AG10803 (cell line): ENCODE results near the gene TCF21.

Experiments used
- DNase-seq: peaks from one replicate; pipeline ENCODE4 v3.0.0; 2010; ENCODE audit warnings: low read depth
- H3K4me3 ChIP-seq: 2 replicates; pipeline ENCODE4 v1.5.1; 2011; ENCODE audit warnings: mild to moderate bottlenecking, low read length, control low read depth
- TF ChIP-seq, protein P1 (sequence below): conservative IDR thresholded peaks from 2 replicates; pipeline ENCODE4 v1.5.1; 2011; ENCODE audit warnings: mild to moderate bottlenecking, low read length, control low read depth, inconsistent platforms

Gene TCF21

DNA sequence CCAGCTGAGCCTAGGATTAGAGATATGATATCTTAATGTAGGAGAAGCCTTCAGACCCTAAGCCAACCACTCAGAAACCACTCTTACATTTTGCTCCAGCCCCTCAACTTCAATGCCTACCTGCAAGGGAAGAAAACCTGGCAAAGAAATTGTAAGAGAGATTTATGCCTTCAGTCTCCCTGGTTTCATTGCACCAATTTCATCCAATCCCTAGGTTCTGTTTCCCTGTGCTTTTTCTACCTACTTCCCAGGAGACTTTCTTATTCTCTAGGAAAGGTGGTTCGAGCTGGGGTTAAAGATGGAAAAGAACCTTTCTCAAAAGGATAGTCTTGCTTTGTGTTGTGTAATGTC is 1.1 kb upstream of the TCF21 start:
- no peak overlapping the region for H3K4me3 ChIP-seq
- TF ChIP-seq, protein P1, sequence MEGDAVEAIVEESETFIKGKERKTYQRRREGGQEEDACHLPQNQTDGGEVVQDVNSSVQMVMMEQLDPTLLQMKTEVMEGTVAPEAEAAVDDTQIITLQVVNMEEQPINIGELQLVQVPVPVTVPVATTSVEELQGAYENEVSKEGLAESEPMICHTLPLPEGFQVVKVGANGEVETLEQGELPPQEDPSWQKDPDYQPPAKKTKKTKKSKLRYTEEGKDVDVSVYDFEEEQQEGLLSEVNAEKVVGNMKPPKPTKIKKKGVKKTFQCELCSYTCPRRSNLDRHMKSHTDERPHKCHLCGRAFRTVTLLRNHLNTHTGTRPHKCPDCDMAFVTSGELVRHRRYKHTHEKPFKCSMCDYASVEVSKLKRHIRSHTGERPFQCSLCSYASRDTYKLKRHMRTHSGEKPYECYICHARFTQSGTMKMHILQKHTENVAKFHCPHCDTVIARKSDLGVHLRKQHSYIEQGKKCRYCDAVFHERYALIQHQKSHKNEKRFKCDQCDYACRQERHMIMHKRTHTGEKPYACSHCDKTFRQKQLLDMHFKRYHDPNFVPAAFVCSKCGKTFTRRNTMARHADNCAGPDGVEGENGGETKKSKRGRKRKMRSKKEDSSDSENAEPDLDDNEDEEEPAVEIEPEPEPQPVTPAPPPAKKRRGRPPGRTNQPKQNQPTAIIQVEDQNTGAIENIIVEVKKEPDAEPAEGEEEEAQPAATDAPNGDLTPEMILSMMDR = no peak
- no peak for DNase-seq

DNA sequence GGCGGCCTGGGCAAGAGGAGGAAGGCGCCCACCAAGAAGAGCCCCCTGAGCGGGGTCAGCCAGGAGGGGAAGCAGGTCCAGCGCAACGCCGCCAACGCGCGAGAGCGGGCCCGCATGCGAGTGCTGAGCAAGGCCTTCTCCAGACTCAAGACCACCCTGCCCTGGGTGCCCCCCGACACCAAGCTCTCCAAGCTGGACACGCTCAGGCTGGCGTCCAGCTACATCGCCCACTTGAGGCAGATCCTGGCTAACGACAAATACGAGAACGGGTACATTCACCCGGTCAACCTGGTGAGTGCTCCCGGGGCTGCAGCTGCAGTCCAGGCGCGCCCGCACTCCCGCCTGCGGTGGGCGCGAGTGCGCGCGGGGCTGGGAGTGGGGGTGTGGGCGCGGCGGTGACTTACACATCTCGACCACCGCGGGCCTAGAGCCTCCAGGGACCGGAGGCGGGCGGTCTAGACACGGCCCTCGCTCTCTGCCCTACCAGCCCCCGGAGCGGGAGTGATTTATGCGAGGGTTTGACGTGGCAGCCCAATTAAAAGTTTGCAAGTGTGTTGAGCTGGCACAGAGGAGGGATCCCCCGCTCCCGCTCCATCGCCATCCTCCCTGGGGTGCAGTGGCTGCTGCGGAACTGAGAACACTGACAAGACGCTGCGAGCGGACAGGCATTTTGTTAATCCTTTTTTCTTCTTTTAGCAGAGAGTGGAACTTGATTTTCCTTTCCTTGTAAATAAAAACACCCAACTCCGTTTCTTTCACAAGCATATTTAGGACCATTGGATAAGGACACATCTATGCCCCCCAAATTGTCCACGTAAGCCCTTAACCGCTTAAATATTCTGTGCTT is 867 bp downstream of the TCF21 start:
- H3K4me3 ChIP-seq = peak overlapping the region; percentile 68
- DNase-seq = peak; percentile 35
- TF ChIP-seq, protein P1 = 0 out of 2 replicates have a peak, but pooled peaks have one; percentile 11

DNA sequence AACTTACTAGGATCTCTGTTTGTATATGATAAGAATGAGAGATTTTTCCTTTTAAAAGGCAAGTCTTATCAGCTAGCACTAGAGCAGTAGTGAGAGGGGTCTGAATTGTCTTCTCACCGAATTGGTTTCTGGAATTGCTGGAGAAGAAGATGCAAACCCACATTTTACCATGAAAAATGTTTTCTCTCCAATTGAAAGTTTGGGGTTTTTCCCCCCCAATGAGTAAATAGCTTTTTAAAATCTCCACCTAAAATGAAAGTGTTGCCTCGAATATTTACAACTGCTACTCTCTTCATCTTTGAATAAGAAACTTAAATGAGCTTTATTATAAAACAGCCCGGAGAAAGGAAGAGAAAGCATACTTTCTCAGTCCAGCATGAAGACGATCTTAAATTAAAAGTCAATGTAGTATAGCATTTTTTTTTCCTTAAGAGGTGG is 1.8 kb downstream of the TCF21 start:
- peak overlapping the region; percentile 68 for H3K4me3 ChIP-seq
- DNase-seq = no peak
- TF ChIP-seq, protein P1 = no peak

DNA sequence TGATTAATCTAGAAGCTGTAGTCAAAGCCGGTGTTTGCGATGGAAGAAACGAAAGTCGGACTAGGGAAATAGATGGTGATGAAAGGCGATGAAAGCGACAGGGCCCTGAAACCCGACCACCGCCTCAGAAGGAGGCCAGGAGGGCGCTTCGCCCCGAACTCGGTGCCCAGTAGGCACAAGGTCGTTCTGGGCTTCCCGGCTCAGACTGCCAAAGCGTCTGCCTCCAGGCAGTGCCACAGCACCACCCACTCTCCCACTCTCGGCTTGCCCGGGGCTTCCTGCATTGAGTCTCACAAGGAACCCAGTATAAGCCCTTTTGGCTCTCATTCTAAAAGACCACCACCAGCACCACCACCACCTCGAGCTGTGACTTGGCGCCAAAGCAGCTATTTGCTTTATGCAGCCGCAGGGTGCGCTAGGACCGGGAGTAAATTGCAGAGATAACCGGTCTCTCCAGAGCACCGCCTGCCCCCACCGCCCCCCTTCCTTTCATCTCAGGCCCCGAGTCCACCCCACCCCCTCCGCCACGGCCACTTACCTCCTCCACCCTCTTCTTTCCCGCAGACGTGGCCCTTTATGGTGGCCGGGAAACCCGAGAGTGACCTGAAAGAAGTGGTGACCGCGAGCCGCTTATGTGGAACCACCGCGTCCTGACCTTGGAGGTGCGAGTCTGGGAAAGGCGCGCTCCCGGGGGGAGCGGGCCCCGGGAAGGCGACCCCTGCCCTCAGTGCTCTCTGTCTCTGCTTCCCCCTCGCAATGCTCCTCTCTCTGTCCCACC is 2.4 kb downstream of the TCF21 start:
- TF ChIP-seq, protein P1 = no peak
- peak; percentile 18 for DNase-seq
- peak overlapping the region; percentile 68 for H3K4me3 ChIP-seq

DNA sequence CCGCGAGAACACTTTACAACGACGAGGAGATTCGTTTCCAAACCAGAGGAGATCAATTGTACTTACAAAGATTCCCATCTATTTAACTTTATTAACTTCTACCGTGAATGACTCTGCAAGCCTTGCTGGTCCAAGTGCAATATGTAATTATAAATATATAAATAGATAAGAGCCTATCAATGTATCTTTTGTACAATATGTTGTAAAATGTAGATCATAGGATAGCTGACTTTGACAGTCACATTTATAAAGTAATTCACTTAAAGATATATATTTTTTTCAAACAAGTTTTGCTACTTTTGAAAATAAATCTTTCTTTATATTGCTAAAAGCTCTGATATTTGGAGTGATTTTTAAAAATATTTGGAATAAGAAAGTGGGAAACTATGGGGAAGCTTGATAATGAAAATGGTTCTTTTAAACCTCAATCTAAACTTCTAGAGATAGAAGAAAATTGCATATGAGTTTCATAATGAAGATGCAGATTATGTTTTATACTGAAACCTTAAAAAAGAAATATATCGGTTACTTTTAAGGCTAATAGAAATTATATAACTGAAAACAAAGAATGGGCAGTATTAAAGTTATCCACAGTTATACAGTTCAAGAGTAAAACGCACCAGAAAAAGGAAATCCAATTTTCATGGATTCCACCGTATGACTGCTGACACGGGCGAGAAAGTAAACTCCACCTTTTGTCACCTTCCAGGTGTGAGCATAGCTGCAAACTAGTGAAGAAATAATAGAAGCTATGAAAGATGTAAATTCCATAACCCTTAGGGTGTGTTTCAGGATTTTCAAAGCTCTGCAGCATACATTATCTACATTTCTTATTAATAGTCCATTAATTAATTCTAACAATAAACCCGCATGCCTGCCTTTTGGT is 3.3 kb downstream of the TCF21 start:
- peak overlapping the region; percentile 68 for H3K4me3 ChIP-seq
- DNase-seq = no peak
- TF ChIP-seq, protein P1 = no peak

DNA sequence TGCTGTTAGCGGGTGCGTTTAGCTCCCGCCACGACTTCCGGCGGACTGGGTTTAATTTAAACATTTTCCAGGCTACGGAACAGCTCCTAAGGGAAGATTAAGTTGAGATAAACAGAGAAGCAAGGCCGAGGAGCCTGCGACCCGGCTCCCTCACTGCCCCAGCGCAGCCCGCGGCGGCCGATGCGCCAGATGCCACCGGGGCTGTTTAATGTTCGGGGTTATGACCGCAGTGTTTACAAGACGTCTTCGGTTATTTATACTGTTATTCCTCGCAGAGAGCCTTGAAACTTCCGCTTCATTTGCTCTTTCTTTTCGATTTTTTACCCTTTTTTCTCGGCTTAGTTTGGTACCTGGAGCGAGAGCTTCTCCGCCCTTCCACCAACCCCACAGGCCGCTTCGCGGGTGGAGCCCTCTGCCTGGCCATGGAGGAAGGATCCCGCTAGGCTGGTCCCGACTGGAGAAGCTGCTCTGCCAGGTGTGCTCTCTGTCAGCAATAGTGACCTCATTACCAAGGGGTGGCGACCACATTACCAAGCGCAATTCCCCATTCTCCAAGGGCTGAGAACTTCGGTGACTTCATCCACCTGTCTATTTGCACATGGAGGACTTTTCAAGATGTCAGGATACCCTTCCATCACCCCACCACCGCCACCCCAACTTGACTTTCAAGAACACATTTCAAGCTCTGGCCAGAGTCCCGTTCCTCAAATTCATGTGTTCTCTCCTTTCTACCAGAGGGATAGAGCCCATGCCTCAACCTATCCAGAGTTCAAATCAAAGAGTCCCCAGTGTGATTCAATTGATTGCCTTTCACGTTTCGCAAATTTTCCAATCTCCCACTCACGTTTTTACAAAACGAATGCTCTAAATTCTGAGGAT is 4.1 kb downstream of the TCF21 start:
- TF ChIP-seq, protein P1 = no peak
- no peak overlapping the region; the same call in 1 of the 2 replicates for H3K4me3 ChIP-seq
- no peak for DNase-seq
